ENCODE results near the gene MRGPRX1. TPM values are rescaled to one million over a fixed set of nuclear protein-coding genes. Genes with fewer than 3 reads are reported as not detected.

MRGPRX1 gene
- total RNA-seq, 1 experiment from 2014 or later = not detected

DNA sequence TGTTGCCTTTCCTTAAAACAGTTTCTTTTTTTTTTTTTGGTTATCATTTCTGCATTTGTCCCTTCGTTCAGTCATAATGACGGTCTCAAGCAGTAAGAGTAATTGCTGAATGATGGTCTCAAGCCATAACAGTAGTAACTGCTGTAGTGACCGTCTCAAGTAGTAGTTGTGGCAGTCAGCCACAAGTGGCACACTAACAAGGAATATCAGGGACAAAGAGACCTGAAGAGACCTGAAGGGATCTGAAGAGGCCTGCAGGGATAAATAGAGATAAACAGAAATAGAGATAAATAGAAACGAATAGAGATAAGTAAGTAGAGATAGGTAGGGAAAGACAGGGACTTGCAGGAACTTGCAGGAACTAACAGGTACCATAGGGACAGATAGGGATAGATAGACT, 42.7 kb upstream of the MRGPRX1 start:
- Mint-ChIP-seq H3K36me3 (ENCODE audit: insufficient read depth in 1 of 3, low read depth in 3 of 3) (no peaks in the 10 kb centered on the region), H3K4me1 (peaks cover 6 to 7% of the 10 kb centered on the region in 2 experiments), H3K4me3 (no peak overlapping the region), H3K27me3 (ENCODE audit: low read depth) (peaks cover 4% of the 10 kb centered on the region), H3K27ac (no peak overlapping the region), H3K9me3 (peaks cover 0 to 7% of the 10 kb centered on the region in 2 experiments; a peak in 3 of 5 replicates)
- H4K20me1 ChIP-seq (ENCODE audit: control insufficient read depth, insufficient read depth, insufficient read length) = no peaks in the 10 kb centered on the region
- H3K9ac ChIP-seq (ENCODE audit: extremely low read depth, insufficient read length, low read length) = no peak overlapping the region
- no peaks in the 10 kb centered on the region for H3K79me1 ChIP-seq (ENCODE audit: insufficient read depth, low read depth, low read length, poor library complexity, severe bottlenecking)
- H2BK120ac ChIP-seq (ENCODE audit: low read depth, low read length, poor library complexity, severe bottlenecking) = no peak overlapping the region
- no peak overlapping the region for H3K18ac ChIP-seq (ENCODE audit: insufficient read length, low read depth, low read length)
- H3K23me2 ChIP-seq (ENCODE audit: insufficient read length, low read depth, low read length, poor library complexity, severe bottlenecking) = no peaks in the 10 kb centered on the region
- H3K9me3 ChIP-seq (ENCODE audit: control insufficient read depth, low read depth, low read length) = no peaks in the 10 kb centered on the region
- H3K4me1 ChIP-seq (ENCODE audit: insufficient read depth, low read length) = no peaks in the 10 kb centered on the region
- no peak overlapping the region for H3K56ac ChIP-seq (ENCODE audit: insufficient read length, low read depth, low read length)
- no peak overlapping the region for H2BK15ac ChIP-seq (ENCODE audit: low read depth, low read length)
- no peaks in the 10 kb centered on the region for H3K27me3 ChIP-seq (ENCODE audit: insufficient read depth, low read length)
- no peak overlapping the region for H3K14ac ChIP-seq (ENCODE audit: insufficient read depth, low read length)
- H3K4ac ChIP-seq (ENCODE audit: low read depth, low read length) = no peak overlapping the region
- no peak overlapping the region for H2BK5ac ChIP-seq (ENCODE audit: insufficient read length, low read length)
- H4K8ac ChIP-seq (replicated peaks; ENCODE audit: insufficient read length, low read depth, low read length) = no peak overlapping the region
- H4K5ac ChIP-seq (ENCODE audit: insufficient read length, low read depth, low read length) = no peak overlapping the region
- H2AK5ac ChIP-seq (ENCODE audit: insufficient read length, low read length) = no peak overlapping the region
- H3T11ph ChIP-seq (ENCODE audit: low read length) = no peak overlapping the region
- no peak overlapping the region for H4K91ac ChIP-seq (ENCODE audit: insufficient read length, low read depth, low read length)
- H3K27ac ChIP-seq (ENCODE audit: insufficient read length, low read depth, low read length) = no peak overlapping the region
- H2AFZ ChIP-seq (ENCODE audit: low read length) = no peak overlapping the region
- H3K79me2 ChIP-seq (ENCODE audit: insufficient read depth, low read length) = no peaks in the 10 kb centered on the region
- H3K4me2 ChIP-seq (ENCODE audit: insufficient read depth, insufficient read length, low read length) = no peak overlapping the region
- DNase-seq = no peak
- no peak overlapping the region for H2BK12ac ChIP-seq (ENCODE audit: insufficient read length, low read depth, low read length)
- TF ChIP-seq, protein P1, sequence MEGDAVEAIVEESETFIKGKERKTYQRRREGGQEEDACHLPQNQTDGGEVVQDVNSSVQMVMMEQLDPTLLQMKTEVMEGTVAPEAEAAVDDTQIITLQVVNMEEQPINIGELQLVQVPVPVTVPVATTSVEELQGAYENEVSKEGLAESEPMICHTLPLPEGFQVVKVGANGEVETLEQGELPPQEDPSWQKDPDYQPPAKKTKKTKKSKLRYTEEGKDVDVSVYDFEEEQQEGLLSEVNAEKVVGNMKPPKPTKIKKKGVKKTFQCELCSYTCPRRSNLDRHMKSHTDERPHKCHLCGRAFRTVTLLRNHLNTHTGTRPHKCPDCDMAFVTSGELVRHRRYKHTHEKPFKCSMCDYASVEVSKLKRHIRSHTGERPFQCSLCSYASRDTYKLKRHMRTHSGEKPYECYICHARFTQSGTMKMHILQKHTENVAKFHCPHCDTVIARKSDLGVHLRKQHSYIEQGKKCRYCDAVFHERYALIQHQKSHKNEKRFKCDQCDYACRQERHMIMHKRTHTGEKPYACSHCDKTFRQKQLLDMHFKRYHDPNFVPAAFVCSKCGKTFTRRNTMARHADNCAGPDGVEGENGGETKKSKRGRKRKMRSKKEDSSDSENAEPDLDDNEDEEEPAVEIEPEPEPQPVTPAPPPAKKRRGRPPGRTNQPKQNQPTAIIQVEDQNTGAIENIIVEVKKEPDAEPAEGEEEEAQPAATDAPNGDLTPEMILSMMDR (conservative IDR thresholded peaks at IDR 0.05) = no peak
- no peak overlapping the region for H2BK20ac ChIP-seq (ENCODE audit: low read depth, low read length, poor library complexity, severe bottlenecking)
- no peak overlapping the region for H3K23ac ChIP-seq (ENCODE audit: insufficient read length, low read depth, low read length)
- 100% methylated on average over 1 of the region's 4 CpGs for WGBS (ENCODE audit: extremely low coverage, insufficient read length, low lambda C conversion rate)

All from H9 (cell line).